HepG2 (cell line): ENCODE results near the gene MAT2A. TPM values are rescaled to one million over a fixed set of nuclear protein-coding genes. Genes with fewer than 3 reads are reported as not detected.

Source experiments
- BRF2 ChIP-seq: sonication (generic); formaldehyde crosslinking; IDR thresholded peaks from 2 replicates; pipeline ENCODE4 v1.8.1; 2022; ENCODE audit warnings: mild to moderate bottlenecking, missing genetic modification reagents
- ETS1 ChIP-seq: sonication (generic); formaldehyde crosslinking; IDR thresholded peaks from 2 replicates; pipeline ENCODE4 v1.4.0; 2020; ENCODE audit warnings: missing genetic modification reagents
- HDAC6 ChIP-seq: fragments of 200-600 bp; sonication (generic); IDR thresholded peaks from 2 replicates; pipeline ENCODE4 v1.7.0; 2017; ENCODE audit warnings: mild to moderate bottlenecking, antibody characterized with exemption, low read length, low read depth
- HNF1A ChIP-seq, 2 experiments: sonication (generic) in 1 of 2; formaldehyde crosslinking in 1 of 2; IDR thresholded peaks; 2 replicates each; pipeline versions ENCODE4 v1.4.0 to v1.6.1; 2016 to 2020; ENCODE audit warnings: borderline replicate concordance in 1 of 2, low read depth in 1 of 2, mild to moderate bottlenecking in 1 of 2, missing genetic modification reagents in 1 of 2
- MAX ChIP-seq: IDR thresholded peaks from 2 replicates; pipeline ENCODE4 v1.6.1; 2012; ENCODE audit warnings: inconsistent platforms
- NFIC ChIP-seq: IDR thresholded peaks from 2 replicates; pipeline ENCODE4 v1.6.1; 2012; ENCODE audit warnings: mild to moderate bottlenecking, low read length, inconsistent platforms
- RNF2 ChIP-seq: fragments of 450-650 bp; conservative IDR thresholded peaks from 2 replicates; pipeline ENCODE4 v1.6.1; 2016; ENCODE audit warnings: low read depth
- SOX6 ChIP-seq, 2 experiments: fragments of 450-650 bp in 1 of 2; sonication (generic) in 1 of 2; formaldehyde crosslinking in 1 of 2; IDR thresholded peaks; 2 replicates each; pipeline versions ENCODE4 v1.4.0 to v1.6.1; 2017 to 2020; ENCODE audit warnings: antibody characterized with exemption in 1 of 2, mild to moderate bottlenecking in 1 of 2, missing genetic modification reagents in 1 of 2
- SRSF4 ChIP-seq: fragments of 200-400 bp; formaldehyde crosslinking; IDR thresholded peaks from one replicate; pipeline ENCODE4 v1.6.1; 2018; ENCODE audit warnings: mild to moderate bottlenecking, low read depth, low read length, moderate library complexity; ENCODE audit not compliant: poor library complexity, severe bottlenecking
- TCF7L2 ChIP-seq: IDR thresholded peaks from 2 replicates; pipeline ENCODE4 v1.6.1; 2011; ENCODE audit warnings: mild to moderate bottlenecking, low read depth, low read length, moderate library complexity
- ZBTB33 ChIP-seq: sonication (generic); formaldehyde crosslinking; IDR thresholded peaks from 2 replicates; pipeline ENCODE4 v1.4.0; 2020; ENCODE audit warnings: missing genetic modification reagents
- ZKSCAN8 ChIP-seq: IDR thresholded peaks from 2 replicates; pipeline ENCODE4 v1.6.1; 2016; ENCODE audit warnings: borderline replicate concordance, missing genetic modification reagents, missing compliant biosample characterization
- ZNF280B ChIP-seq: sonication (generic); formaldehyde crosslinking; IDR thresholded peaks from 2 replicates; pipeline ENCODE4 v1.5.0; 2020; ENCODE audit warnings: missing genetic modification reagents, mild to moderate bottlenecking, borderline replicate concordance
- ZNF343 ChIP-seq: sonication (generic); formaldehyde crosslinking; IDR thresholded peaks from 2 replicates; pipeline ENCODE4 v1.4.0; 2020; ENCODE audit warnings: mild to moderate bottlenecking, missing genetic modification reagents
- ZNF740 ChIP-seq: sonication (generic); formaldehyde crosslinking; IDR thresholded peaks from 2 replicates; pipeline ENCODE4 v1.4.0; 2020; ENCODE audit warnings: missing genetic modification reagents
- polyA plus RNA-seq, 8 experiments: library from polyadenylated mRNA; depleted of rRNA in 3 of 8; stranded (reverse) in 7 of 8; unstranded in 1 of 8; fragments of >200 nt; fragmentation: Illumina TruSeq in 4 of 8; extraction: Trizol in 4 of 8; gene quantifications; 2 replicates each; pipeline versions ENCODE4 v1.2.1 to v1.2.3, GENCODE V29; 2011 to 2016; ENCODE audit warnings: low read depth in 4 of 8, missing spikeins in 1 of 8, mixed read lengths in 1 of 8; ENCODE audit not compliant: insufficient read depth in 1 of 8
- total RNA-seq, 5 experiments: library from RNA; depleted of rRNA; stranded (reverse); fragments of >200 nt; fragmentation: Illumina TruSeq; extraction: Trizol; gene quantifications; 2 replicates each; pipeline ENCODE4 v1.2.3, GENCODE V29; 2016; ENCODE audit warnings: low read depth in 1 of 5

Gene MAT2A
- total and polyA plus RNA-seq, 2 of the 13 experiments (the other 11 are each of a cell fraction or from before 2014, with no cell fraction given): 155 to 331 TPM

- TF ChIP-seq ETS1 (CRISPR knock-in tag): 0 out of 2 replicates have a peak, but pooled peaks have one; percentile 47
- no peak for TF ChIP-seq TCF7L2
- TF ChIP-seq HNF1A (IDR thresholded peaks at IDR 0.05; ENCODE audit: low read depth): no peak
- peak; percentile 65; the same call in 1 of the 2 replicates for TF ChIP-seq HNF1A (CRISPR knock-in tag; IDR thresholded peaks at IDR 0.05; ENCODE audit: borderline replicate concordance)
- TF ChIP-seq NFIC: no peak; the same call in 1 of the 2 replicates
- TF ChIP-seq RNF2: no peak; the same call in 1 of the 2 replicates
- TF ChIP-seq ZNF343 (CRISPR knock-in tag): peak; percentile 94
- TF ChIP-seq ZNF740 (CRISPR knock-in tag): 0 out of 2 replicates have a peak, but pooled peaks have one; percentile 18
- peak; percentile 96 for TF ChIP-seq MAX
- TF ChIP-seq HDAC6: no peak
- peak; percentile 57; the same call in 1 of the 2 replicates for TF ChIP-seq ZNF280B (CRISPR knock-in tag)
- no peak for TF ChIP-seq SRSF4
- no peak for TF ChIP-seq BRF2 (CRISPR knock-in tag)
- TF ChIP-seq SOX6 (IDR thresholded peaks at IDR 0.05): no peak
- no peak; the same call in 1 of the 2 replicates for TF ChIP-seq SOX6 (CRISPR knock-in tag; IDR thresholded peaks at IDR 0.05)
- TF ChIP-seq ZKSCAN8 (CRISPR knock-in tag): no peak
- TF ChIP-seq ZBTB33: no peak
These were observed 45.4 kb downstream of the MAT2A start, which contains the start of gene VAMP5 (continued) for GRCh38 chr2:85584354-85584856.
